Neural progenitor cell (in vitro differentiated cells): ENCODE data around the gene MAS1.

Source experiments
- EZH2phosphoT487 ChIP-seq: fragments of 200-600 bp; sonication (generic); IDR thresholded peaks from 2 replicates; pipeline ENCODE4 v1.6.1; 2017; ENCODE audit warnings: antibody characterized with exemption
- TF ChIP-seq, protein P1 (sequence below): fragments of 200-600 bp; sonication (generic); IDR thresholded peaks from 2 replicates; pipeline ENCODE4 v1.5.1; 2017; ENCODE audit warnings: antibody characterized with exemption, mild to moderate bottlenecking

DNA sequence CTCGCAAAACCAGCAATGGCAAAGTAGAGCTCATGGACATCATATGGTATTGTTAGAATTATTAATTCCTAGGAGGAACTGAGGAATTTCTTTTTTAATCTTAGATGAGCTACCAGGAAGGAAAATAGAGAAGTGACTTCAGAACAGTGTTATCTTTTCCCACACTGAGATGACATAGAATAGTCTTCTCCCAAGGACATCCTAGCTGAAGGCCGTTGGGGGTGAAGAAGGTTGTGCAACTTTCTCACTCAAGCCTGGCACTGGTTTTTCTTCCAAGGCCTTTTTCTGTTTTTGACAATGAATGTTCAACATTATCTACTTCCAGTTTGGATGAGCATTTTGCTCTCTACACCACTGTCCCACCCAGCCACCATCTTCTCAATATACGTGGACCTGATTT lies 35.8 kb upstream of the MAS1 start:
- TF ChIP-seq, protein P1, sequence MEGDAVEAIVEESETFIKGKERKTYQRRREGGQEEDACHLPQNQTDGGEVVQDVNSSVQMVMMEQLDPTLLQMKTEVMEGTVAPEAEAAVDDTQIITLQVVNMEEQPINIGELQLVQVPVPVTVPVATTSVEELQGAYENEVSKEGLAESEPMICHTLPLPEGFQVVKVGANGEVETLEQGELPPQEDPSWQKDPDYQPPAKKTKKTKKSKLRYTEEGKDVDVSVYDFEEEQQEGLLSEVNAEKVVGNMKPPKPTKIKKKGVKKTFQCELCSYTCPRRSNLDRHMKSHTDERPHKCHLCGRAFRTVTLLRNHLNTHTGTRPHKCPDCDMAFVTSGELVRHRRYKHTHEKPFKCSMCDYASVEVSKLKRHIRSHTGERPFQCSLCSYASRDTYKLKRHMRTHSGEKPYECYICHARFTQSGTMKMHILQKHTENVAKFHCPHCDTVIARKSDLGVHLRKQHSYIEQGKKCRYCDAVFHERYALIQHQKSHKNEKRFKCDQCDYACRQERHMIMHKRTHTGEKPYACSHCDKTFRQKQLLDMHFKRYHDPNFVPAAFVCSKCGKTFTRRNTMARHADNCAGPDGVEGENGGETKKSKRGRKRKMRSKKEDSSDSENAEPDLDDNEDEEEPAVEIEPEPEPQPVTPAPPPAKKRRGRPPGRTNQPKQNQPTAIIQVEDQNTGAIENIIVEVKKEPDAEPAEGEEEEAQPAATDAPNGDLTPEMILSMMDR, result no peak
- TF ChIP-seq EZH2phosphoT487, result no peak
